AG04449 (cell line): ENCODE data around the gene MLYCD.
A peak's percentile ranks its signal among the peaks of the same experiment; 100 is the strongest.

Source experiments
- CTCF ChIA-PET: fragments of 350-600 bp; formaldehyde crosslinking; extraction: SDS; loops from one replicate; lab custom pipeline; 2021; ENCODE audit warnings: antibody characterized with exemption; lab: Yijun Ruan, JAX
- POLR2A ChIA-PET: fragments of 400-600, 350-600 bp; formaldehyde crosslinking; extraction: SDS; loops from one replicate; lab custom pipeline; 2020; ENCODE audit warnings: antibody characterized with exemption, inconsistent platforms; lab: Yijun Ruan, JAX
- DNase-seq: peaks from one replicate; pipeline ENCODE4 v3.0.0-alpha.2; 2010; ENCODE audit warnings: low read depth, low spot score
- H3K4me3 ChIP-seq: 2 replicates; pipeline ENCODE4 v1.5.1; 2011; ENCODE audit warnings: low read depth, mild to moderate bottlenecking, control low read depth, low read length
- TF ChIP-seq, protein P1 (sequence below): IDR thresholded peaks from one replicate; pipeline ENCODE4 v1.5.1; 2011; ENCODE audit warnings: mild to moderate bottlenecking, moderate library complexity, low read length, control low read depth, inconsistent platforms; ENCODE audit not compliant: insufficient read depth; ENCODE audit errors: missing control alignments

The MLYCD gene

GRCh38 chr16:83900571-83900970 lies 1.7 kb downstream of the MLYCD start:
- CTCF ChIA-PET, result interaction anchor here (1.2 to 2.3 kb wide), 4 partner anchors 15 to 56 kb away, joined by 3 to 7 read pairs (median 6); no protein-coding TSS in a partner anchor
- no peak overlapping the region for H3K4me3 ChIP-seq
- DNase-seq, result no peak
- TF ChIP-seq, protein P1, sequence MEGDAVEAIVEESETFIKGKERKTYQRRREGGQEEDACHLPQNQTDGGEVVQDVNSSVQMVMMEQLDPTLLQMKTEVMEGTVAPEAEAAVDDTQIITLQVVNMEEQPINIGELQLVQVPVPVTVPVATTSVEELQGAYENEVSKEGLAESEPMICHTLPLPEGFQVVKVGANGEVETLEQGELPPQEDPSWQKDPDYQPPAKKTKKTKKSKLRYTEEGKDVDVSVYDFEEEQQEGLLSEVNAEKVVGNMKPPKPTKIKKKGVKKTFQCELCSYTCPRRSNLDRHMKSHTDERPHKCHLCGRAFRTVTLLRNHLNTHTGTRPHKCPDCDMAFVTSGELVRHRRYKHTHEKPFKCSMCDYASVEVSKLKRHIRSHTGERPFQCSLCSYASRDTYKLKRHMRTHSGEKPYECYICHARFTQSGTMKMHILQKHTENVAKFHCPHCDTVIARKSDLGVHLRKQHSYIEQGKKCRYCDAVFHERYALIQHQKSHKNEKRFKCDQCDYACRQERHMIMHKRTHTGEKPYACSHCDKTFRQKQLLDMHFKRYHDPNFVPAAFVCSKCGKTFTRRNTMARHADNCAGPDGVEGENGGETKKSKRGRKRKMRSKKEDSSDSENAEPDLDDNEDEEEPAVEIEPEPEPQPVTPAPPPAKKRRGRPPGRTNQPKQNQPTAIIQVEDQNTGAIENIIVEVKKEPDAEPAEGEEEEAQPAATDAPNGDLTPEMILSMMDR, result no peak
- POLR2A ChIA-PET, result interaction anchor here (0.5 kb wide), 1 partner anchor 1829 kb away, joined by 3 read pairs; no protein-coding TSS in a partner anchor

DNA sequence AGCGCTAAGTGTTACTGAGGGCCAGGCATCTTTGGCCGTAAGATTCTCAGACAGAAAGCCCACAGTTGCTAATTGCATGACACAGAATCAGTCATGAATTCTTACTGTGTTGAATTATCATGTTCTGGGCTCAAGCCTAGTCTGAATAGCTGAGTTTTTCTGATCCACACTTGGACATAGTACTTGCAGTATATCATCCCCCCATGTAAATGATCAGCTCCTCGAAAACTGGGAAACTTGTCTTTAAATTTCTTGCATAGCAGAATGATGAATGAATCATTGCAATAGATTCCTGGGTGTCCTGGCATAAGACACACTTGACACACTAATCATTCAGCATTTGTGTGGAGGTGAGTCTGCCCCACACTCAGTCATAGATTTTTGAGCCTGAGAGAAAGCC lies 2.2 kb downstream of the MLYCD start:
- ChIA-PET POLR2A (interaction anchor here (0.5 kb wide), 1 partner anchor 1829 kb away, joined by 3 read pairs; no protein-coding TSS in a partner anchor), CTCF (interaction anchor here (1.2 to 1.7 kb wide), 3 partner anchors 15 to 26 kb away, joined by 3 to 7 read pairs (median 4); no protein-coding TSS in a partner anchor)
- TF ChIP-seq, protein P1, result no peak
- DNase-seq, result peak; percentile 16
- no peak overlapping the region for H3K4me3 ChIP-seq

- CTCF ChIA-PET, result interaction anchor here (4.3 kb wide), 1 partner anchor 22 kb away, joined by 28 read pairs; no protein-coding TSS in a partner anchor
- no peak for DNase-seq
- no peak overlapping the region for H3K4me3 ChIP-seq
These were observed 4.8 kb downstream of the MLYCD start for GRCh38 chr16:83903751-83904150.

GRCh38 chr16:83906683-83907082 lies 7.8 kb downstream of the MLYCD start:
- no peak for DNase-seq
- H3K4me3 ChIP-seq, result no peak overlapping the region
- TF ChIP-seq, protein P1, result no peak
- POLR2A ChIA-PET, result no interaction called here
- CTCF ChIA-PET, result interaction anchor here (4.3 kb wide), 1 partner anchor 19 kb away, joined by 28 read pairs; no protein-coding TSS in a partner anchor

More at GRCh38 chr16:83903751-83904150, 4.8 kb downstream of the MLYCD start:
- POLR2A ChIA-PET, result no interaction called here
- TF ChIP-seq, protein P1, result no peak

DNA sequence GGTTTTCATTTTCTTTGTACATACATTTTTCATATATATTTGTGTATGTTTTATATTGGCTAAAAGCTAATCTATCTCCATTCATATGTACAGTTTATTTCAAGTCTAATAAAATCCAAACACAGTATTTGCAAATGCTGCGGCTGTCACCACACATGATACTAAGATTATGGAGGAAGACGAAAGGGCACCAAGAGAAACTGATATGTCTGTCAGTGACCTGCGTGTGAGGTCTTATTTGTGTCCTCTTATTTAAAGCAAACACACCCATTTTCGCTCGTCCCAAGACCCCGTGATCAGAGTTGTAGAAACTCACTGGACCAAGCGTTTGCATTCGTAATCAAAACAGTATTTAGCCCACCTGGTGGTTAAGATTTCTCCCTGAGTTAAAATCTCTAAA lies 8.2 kb downstream of the MLYCD start:
- ChIA-PET POLR2A (no interaction called here), CTCF (interaction anchor here (4.3 kb wide), 1 partner anchor 19 kb away, joined by 28 read pairs; no protein-coding TSS in a partner anchor)
- TF ChIP-seq, protein P1, result no peak
- H3K4me3 ChIP-seq, result no peak overlapping the region
- DNase-seq, result no peak

DNA sequence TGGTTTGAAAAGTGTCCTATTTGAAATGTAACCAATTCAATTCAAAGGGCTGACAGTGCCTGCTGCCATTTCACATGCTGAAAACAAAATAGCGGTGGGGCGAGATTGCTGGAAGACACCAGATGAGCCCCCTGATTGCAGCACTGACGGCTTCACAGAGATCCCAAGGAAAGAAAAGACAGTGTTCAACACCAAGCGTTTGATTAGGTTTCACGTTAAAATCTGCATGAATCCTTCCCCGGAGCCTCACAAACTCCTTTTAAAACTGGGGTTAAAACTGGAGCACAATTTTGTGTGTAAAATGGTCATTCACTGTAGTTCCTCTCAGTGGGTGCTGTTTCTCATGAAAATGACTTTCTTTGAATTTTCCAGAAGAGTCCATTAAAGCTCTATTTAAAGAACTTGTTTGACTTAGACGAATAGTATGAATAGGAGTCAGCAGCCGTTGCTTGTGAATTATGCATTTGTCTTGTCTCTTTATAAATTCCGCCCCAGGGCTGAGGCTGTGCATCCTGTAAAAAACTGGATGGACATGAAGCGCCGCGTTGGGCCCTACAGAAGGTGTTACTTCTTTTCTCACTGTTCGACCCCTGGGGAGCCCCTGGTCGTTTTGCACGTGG lies 8.8 kb downstream of the MLYCD start:
- POLR2A ChIA-PET, result no interaction called here
- no peak for DNase-seq
- CTCF ChIA-PET, result interaction anchor here (1.1 to 4.3 kb wide), 2 partner anchors 18 to 49 kb away, joined by 3 to 28 read pairs; no protein-coding TSS in a partner anchor
- no peak overlapping the region for H3K4me3 ChIP-seq
- TF ChIP-seq, protein P1, result no peak
